HG03103 (cell line): ENCODE results near the gene IFNAR1.
A peak's percentile ranks its signal among the peaks of the same experiment; 100 is the strongest.

Experiments used
- ATAC-seq: cut with Tn5 transposase; IDR thresholded peaks from one replicate; pipeline ENCODE4 v1.9.1; 2021; ENCODE audit warnings: low read depth; ENCODE audit not compliant: unreplicated experiment

IFNAR1 gene

DNA sequence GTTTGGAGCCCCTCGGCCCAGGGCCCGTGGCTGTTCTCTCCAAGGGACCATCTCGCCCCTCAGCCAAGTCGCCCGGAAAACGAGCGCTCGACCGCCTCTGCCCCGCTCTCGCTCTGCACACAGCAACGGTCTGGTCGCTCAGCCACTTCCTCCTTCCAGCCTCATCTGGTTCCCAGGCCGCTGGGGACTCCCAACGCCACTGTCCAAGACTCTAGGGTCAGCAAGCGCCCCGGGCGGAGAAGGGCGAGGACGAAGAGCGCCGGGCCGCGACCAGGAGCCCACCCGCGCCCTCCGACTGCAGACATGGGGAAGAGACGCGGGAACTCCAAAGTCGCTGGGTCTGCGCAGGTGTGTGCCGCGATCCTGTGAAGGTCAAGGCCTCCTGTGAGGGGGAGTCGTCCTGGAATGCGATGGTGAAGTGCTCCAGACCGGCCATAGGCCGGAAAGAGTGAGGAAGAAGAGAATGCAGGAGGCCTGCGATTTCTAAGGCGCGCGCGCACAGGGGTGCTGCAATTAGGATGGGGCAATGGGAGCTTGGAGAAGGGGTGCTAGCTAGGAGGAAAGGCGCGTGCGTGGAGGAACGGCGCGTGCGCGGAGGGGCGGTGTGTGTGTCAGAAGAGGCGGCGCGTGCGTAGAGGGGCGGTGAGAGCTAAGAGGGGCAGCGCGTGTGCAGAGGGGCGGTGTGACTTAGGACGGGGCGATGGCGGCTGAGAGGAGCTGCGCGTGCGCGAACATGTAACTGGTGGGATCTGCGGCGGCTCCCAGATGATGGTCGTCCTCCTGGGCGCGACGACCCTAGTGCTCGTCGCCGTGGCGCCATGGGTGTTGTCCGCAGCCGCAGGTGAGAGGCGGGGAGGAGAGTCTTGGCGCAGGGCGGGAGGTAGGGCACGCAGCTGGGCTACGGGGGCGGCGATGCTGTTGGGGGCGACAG lies at the start of gene IFNAR1:
TSS of gene IFNAR1 (plus strand) at position 680 of the 931 bp plus-strand sequence. CDS start at position 766, 86 bp downstream.
- peak; percentile 65 for ATAC-seq

DNA sequence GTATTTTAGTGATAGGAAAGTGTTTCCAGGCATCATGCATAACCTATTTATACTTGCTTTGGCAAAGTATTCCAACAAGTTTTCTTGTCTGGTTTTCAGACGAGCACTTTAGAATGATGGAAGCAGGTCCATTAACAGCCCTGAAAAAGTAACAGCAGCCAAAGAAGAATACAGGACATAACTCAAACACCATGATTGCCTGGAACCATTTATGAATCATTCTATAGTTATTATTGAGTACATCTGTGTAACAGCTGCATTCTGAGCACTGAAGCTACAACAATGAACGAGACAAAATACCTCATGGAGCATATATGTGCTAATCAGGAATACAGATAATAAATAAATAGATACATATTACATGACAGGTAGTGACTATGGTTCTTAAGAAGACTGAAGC lies 46.0 kb upstream of the IFNAR1 start:
- no peak for ATAC-seq

DNA sequence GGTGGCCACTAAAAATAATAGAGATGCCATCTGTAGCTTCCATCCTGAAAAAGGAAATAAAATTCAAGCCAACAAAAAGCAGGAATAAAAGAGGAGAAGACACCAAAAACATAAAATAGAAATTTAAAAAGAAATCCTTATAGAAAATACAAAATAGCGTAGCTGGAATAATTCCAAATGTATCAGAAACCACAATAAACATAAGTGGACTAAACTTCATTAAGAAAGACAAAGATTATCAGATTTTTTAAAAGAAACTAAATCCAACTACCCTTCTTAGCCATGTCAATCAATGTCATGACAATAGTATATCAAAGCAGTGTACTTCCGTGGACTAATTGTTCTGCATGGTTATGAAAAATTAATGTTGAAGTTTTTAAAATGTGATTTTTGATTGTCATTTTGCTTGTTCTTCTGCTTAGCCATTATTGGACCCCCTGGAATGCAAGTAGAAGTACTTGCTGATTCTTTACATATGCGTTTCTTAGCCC lies 45.4 kb upstream of the IFNAR1 start:
- ATAC-seq: no peak

DNA sequence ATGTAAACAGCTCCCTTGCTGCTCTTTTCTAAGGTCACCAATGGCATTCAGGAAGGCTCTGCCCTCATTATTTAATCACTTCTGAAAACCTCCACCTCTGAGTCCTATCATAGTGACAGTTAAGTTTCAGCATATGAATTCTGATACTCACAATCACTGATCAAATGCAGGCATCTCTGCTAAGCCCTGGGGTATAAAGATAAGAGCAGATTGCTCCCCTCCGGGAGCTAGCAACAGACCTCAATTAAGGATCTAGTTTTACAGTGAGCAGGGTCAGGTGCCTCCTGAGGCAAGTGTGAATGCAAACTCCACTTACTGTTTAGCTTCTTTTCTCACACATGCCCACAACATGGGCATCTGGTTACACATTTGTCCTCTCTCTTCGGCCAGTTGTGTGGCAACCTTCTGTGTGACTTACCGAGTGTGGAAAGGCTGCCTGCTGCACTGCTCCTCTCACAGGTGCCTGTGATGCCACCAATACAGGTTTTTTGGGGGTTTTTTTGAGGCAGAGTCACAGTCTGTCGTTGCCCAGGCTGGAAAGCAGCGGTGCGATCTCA lies 43.6 kb upstream of the IFNAR1 start:
- ATAC-seq: no peak

DNA sequence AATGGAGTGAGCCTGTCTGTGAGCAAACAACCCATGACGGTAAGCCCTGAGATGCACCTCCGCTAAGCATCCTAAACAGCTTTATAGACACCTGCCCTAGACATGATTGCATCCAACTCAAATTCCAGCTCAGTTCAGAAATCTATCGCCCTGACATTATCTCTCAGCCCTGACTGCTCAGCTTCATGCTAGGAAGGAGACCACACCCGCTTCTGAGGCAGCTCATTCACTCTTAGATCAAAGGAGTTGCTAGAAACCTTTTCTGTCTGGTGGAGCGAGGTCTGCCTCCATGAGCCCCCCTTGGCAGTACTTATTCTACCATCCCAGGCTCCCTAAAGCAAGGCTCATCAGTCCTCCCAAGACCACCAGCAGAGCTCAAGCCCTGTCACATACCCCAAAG lies 41.6 kb upstream of the IFNAR1 start:
- no peak for ATAC-seq

DNA sequence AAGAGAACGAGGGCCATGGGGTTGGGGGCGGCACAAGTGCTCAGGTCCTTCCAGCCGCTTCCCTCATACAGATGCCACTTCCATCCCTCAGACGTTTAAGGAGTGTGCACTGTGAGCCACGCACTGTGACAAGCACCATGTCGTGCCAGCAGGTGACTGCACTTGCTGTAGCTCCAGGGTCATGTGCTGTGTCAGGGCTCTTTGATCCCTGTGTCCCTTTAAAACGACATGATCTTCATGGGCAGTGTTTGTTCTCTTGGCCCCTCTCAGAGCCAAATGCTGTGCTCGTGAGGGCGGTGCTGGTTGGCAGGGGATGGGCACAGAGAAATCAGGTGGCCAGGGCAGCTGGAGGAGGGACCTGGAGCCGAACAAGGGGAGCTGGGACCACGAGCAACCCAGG lies 38.7 kb upstream of the IFNAR1 start:
- ATAC-seq: no peak

DNA sequence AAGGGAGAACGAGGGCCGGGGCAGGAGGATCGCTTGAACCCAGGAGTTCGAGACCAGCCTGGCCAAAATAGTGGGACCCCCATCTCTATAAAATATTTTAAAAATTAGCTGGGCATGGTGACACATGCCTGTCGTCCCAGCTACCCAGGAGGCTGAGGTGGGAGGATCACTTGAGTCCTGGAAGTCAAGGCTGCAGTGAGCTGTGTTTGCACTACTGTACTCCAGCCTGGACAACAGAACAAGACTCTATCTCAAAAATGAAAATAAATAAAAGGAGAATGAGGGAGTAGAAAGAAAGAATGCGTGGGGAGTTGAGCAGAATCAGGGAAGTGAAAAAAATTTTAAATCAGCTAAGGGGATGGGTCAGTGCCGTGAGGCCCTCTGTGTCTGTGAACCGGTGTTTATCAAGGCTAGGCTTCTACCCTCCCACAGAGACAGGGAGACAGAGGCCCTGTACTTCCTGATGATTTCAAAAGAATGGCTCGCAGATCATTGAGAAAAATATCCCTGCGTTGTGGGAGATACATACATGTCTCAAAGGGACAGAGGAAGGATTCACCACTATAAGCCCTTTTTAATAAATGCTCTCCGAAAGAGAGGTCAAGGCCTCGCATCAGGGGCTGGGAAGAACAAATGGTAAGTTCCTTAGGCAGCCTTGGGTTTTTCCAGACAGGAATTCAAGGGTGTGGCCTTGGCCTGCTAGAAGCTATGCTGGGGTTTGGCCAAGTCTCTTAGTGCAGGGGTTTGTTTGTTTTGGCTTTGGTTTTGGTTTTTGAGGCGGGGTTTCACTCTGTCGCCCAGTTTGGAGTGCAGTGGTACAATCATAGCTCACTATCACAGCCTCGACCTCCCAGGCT lies 37.9 kb upstream of the IFNAR1 start:
- no peak for ATAC-seq

DNA sequence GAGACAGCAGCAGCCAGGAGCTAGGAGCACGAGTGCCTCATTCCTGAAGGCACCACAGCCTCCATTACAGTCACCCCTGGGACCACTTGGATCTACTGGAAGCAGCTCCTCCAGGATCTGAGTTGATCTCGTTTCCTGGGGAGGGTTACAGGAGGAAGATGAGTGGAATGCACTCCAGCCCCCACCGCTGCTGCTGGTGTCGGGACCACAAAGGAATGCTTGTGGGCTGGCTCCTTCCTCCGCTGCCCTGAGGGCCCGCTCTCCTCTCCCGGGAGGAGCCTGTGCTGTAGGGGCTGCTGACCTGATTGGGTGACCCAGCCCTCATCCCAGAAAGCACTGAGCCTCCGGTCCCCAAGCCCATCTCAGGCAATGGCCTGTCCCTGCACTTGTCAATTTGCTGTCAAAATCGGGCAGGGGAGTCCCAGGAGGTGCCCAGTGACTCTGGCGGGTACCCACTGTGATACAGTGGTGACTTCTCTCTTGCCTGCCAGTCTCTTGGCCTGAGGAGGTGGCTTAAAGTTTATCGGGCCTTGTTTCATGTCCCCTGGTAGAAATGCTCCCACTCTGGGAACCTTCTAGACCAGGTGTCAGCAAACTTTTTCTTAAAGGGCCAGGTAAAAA lies 35.5 kb upstream of the IFNAR1 start:
- no peak for ATAC-seq

DNA sequence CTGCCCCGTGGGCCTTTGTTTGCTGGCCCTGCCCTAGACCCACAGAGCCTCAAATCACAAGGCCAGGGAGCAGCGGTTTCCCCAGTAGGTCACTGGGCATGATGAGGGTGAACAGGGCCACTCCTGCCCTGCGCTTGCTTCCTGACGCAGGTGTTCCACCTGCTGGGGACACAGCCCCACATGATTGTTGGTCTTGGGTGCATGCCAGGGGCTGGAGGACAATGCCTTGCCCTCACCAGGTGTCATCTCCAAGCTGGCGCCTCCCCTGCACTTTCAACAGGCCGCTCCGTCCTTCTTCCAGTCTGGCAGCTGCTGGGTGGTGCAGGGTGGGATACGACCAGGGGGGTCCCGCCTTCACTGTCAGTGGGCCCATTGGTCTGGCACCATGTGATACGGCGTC lies 34.3 kb upstream of the IFNAR1 start:
- ATAC-seq: no peak

DNA sequence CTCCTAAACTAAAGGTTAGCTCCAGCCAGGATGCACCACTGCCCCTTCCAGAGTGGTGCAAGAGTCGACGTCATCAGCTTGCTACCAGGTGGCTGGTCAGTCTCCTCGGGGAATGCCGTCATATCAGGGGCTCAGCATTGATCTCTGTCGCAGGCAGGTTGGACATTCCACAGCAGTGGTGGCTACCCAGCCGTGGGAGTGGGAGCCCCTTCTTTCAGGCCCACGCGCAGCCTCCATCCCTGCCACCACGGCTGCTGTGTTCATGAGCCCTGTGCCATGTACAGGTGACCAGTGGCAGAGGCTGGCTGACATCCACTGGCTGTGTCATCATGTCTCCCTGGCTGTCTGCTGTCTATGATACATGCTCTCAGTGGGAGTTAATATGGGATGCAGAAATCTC lies 33.1 kb upstream of the IFNAR1 start:
- no peak for ATAC-seq

DNA sequence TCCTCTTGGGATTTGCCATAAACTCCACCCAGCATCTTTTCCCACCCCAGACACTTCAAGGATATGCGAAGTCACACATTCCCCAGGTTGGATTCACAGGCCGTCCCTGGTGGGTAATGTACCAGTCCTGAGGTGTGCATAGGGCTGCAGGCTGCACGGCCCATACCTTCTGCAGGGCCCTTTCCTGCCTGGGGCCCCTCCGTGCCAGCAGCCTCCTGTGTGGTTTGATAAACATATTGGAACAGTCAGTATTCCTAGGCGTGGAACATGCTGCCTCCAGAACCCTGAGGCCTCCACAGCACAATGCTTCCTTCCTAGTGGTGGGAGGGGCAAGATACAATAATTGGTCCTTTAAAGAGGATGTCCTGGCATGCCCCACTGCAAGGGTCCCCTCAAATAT lies 32.0 kb upstream of the IFNAR1 start:
- no peak for ATAC-seq

DNA sequence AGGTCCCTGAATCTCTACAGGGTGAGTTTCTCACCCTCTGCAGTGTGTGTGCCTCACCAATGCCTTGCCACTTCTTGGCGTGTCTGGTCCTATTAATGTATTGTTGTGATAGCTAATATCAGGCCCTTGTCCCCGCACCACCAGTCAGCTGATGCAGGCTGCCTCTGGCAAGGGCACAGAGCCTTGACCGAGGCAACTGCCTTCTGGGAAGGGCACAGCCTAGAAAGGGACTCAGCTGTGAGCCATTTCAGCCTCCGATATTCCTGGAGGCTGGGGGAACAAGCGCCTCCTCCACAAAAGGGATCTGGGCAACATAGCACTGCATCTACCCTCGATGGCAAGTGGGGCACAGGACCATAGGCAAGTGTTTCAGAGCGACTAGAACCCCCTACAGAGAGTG lies 31.6 kb upstream of the IFNAR1 start:
- no peak for ATAC-seq

DNA sequence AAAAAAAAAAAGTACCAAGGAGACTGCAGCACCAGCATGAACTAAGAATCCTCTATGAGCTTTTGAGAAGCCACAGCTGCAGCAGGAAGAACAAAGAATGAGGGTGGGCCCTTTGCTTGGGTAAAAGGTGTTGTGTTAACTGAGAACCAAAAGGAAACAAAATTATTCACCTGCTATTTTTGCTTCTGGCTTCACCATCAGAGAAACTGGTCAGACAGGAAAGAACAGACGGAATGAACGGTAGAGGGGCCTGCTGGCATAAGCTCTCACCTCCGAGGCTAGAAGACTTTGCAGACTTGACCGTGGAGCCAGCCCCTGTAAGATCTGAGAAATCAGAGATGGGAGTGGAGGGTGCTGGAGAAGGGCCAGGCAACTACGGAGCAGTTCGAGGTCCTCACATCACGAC lies 31.0 kb upstream of the IFNAR1 start:
- no peak for ATAC-seq

DNA sequence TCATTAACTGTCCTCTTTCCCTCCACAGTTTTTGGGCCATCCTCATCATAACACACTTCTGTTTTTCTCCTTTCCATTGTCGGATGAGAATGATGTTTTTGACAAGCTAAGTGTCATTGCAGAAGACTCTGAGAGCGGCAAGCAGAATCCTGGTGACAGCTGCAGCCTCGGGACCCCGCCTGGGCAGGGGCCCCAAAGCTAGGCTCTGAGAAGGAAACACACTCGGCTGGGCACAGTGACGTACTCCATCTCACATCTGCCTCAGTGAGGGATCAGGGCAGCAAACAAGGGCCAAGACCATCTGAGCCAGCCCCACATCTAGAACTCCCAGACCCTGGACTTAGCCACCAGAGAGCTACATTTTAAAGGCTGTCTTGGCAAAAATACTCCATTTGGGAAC lies 28.6 kb upstream of the IFNAR1 start:
- ATAC-seq: no peak

DNA sequence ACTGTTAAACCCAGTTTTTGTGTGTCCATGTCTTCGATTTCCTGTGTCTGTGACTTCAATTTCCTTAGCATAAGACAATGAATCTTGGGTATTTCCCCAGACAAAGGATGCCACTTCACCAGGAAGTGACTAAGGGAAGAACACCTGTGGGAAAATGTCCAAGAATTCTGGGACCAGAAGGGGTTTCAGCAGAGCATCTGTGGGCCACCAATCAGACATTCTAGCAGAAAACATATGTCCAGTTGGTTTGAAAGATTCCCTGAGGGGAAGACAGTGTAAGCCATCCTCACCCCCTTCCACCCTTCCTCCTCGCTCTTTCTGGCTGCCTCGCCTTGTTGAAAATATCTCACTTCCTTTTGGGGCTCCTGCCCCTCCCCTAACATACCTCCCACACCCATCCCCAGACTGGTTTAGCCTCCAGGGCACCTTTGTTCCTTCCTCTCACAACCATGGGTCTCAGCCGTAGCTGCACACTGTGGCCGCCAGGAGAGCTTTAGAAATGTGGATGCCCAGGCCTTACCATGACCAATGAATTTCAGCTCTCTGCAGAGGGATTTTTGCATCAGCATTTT lies 25.5 kb upstream of the IFNAR1 start:
- peak; percentile 55 for ATAC-seq

DNA sequence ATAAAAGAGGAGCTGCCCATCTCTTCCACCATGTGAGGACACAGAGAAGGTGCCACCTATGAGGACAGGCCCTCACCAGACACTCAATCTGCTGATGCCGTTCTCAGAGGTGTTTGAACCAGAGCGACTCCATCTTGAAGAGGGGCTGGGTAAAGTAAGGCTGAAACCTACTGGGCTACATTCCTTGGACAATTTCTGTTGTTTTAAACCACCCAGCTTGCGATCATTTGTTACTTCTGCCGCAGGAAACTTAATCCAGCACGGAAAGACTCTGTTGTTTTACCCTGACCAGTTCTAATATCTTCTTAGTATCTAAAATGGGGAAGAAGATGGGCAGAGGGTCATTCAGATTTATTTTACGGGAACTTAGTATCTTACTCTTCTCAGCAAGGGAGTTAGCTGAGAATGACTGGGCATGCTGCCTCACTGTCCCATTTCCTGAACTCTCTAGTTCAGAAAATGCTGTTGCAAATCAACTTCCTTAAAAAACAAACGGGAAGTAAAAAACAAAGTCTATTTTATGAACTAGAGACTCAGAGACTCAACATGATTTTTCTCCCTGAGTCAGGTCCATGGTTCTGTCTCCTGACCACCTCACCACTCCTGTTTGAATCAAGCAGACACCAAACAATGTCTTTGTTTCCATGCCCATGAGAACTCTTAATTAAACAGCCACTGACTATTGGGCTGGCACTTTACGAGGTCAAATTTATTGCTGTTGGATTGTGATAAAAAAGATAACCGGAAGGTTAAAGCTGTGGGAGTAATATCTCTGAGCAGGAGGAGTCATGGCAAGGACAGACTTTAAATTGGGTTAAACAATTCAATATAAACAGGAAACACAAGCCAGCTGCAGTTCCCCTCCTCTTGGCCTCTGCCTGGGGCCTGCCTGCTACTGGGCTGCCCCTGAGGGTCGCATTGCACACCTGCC lies 23.8 kb upstream of the IFNAR1 start:
- ATAC-seq: no peak

DNA sequence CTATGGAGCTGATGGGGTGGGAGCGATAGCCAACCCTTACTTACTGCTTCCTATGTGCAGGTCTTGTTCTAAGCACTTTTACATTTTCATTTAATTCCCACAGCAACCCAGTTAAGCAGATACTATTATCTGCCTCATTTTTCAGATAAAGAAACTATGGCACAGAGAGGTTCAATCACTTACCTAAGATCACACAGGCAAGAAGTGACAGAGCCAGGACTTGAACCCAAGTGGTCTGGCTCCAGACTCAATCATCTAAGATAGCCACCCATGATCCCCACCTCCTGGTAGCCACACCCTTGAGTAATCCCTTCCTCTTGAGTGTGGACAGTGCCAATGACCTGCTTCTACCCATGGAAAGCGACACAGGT lies 23.2 kb upstream of the IFNAR1 start:
- ATAC-seq: no peak

DNA sequence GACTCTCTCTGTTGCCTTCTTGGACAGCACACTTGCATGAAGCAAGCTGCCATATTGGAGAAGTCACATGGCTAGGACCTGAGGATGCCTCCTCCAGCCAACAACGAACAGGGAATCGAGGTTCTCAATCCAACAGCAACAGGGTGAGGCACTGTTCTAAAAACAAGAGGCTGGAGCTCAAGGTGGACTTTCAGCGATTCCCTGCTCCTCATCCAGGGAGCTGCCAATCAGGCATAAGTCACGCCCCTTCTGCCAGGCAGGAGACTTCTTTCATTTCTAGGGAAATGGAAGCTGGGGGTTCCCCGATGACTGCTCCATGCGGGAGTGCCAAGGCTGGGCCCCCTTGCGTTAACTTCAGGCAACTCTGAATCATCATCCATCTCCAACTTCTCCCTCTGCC lies 22.7 kb upstream of the IFNAR1 start:
- ATAC-seq: no peak

DNA sequence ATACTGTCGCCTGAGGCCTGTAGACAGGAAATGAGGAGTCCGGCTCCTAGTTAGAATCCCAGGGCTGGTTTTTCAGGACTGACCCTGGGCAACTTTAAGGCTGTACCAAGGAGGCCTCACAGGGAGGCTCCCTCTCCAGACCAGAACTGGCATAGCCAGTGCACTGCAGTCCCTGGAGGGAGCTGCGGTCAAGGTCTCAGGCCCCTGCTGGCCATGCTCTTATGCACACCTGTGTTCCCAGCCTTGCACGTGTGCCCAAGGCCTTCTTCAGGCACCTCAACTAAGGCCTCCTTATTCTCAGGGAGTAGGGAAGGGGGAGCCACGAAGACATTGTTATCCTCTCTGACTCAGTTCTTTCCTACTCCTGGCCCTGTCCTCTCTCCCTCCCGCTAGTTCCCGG lies 22.0 kb upstream of the IFNAR1 start:
- no peak for ATAC-seq

DNA sequence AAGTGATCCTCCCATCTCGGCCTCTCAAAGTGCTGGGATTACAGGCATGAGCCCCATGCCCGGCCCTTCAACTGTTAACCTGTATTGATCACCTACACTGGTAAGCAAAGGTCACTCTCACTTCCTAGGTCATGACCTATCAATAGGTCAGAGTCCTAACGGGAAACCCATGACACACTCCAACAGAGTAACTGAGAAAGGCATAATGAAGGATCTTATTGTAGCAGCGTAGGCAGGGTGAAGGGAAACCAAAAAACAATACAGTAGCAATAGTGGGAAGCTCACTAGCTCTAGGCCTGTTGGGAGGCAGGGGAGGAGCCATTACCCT lies 19.5 kb upstream of the IFNAR1 start:
- no peak for ATAC-seq
